ENCODE results near the gene CYB5R3. TPM values are rescaled to one million over a fixed set of nuclear protein-coding genes. Genes with fewer than 3 reads are reported as not detected.
"Not testable (repeated sequence)": the region's sequence is repeated elsewhere in the genome, so short reads cannot be mapped to it uniquely, and the experiment has no call there.

CYB5R3 gene
- total RNA-seq, 1 donor from 2014 or later: 77.3 TPM

- no peak for DNase-seq (ENCODE audit: low spot score, unreplicated experiment)
These were observed 29.7 kb downstream of the CYB5R3 start for GRCh38 chr22:42619261-42620063.

GRCh38 chr22:42617155-42617983 is 31.8 kb downstream of the CYB5R3 start:
- H3K27me3 Mint-ChIP-seq: no peaks in the 10 kb centered on the region
- peaks cover 19% of the 10 kb centered on the region for H3K4me1 Mint-ChIP-seq (ENCODE audit: low read depth)
- no peak overlapping the region for H3K4me3 Mint-ChIP-seq (ENCODE audit: low read depth)
- DNase-seq (ENCODE audit: low spot score, unreplicated experiment): no peak
- peaks cover 3% of the 10 kb centered on the region for H3K36me3 Mint-ChIP-seq (ENCODE audit: insufficient read depth)
- no peak for TF ChIP-seq CTCF (IDR thresholded peaks at IDR 0.05; ENCODE audit: unreplicated experiment)
- peak overlapping the region; percentile 21 for H3K27ac Mint-ChIP-seq
- H3K9me3 Mint-ChIP-seq (ENCODE audit: low read depth): no peaks in the 10 kb centered on the region

More at GRCh38 chr22:42619261-42620063, 29.7 kb downstream of the CYB5R3 start:
- no peaks in the 10 kb centered on the region for H3K9me3 Mint-ChIP-seq (ENCODE audit: low read depth)
- no peak overlapping the region for H3K4me3 Mint-ChIP-seq (ENCODE audit: low read depth)
- peaks cover 7% of the 10 kb centered on the region for H3K4me1 Mint-ChIP-seq (ENCODE audit: low read depth)
- H3K27ac Mint-ChIP-seq: no peak overlapping the region
- H3K27me3 Mint-ChIP-seq: no peaks in the 10 kb centered on the region
- peaks cover 5% of the 10 kb centered on the region for H3K36me3 Mint-ChIP-seq (ENCODE audit: insufficient read depth)
- no peak for TF ChIP-seq CTCF (IDR thresholded peaks at IDR 0.05; ENCODE audit: unreplicated experiment)

- DNase-seq (ENCODE audit: low spot score, unreplicated experiment); H3K9me3 Mint-ChIP-seq (ENCODE audit: low read depth); H3K36me3 Mint-ChIP-seq (ENCODE audit: insufficient read depth); H3K27me3 Mint-ChIP-seq: not testable (repeated sequence)
- Mint-ChIP-seq H3K4me3 (ENCODE audit: low read depth) (peak overlapping the region; percentile 98), H3K27ac (peak overlapping the region; percentile 100), H3K4me1 (ENCODE audit: low read depth) (peaks cover 26% of the 10 kb centered on the region)
These were observed 33.4 kb downstream of the CYB5R3 start for GRCh38 chr22:42615860-42616175.

GRCh38 chr22:42615092-42615859 is 33.9 kb downstream of the CYB5R3 start:
- TF ChIP-seq CTCF (IDR thresholded peaks at IDR 0.05; ENCODE audit: unreplicated experiment): no peak
- peak; percentile 68 for DNase-seq (ENCODE audit: low spot score, unreplicated experiment)
- no peaks in the 10 kb centered on the region for H3K27me3 Mint-ChIP-seq
- no peaks in the 10 kb centered on the region for H3K9me3 Mint-ChIP-seq (ENCODE audit: low read depth)
- peaks cover 3% of the 10 kb centered on the region for H3K36me3 Mint-ChIP-seq (ENCODE audit: insufficient read depth)
- H3K4me3 Mint-ChIP-seq (ENCODE audit: low read depth): peak overlapping the region; percentile 98
- H3K4me1 Mint-ChIP-seq (ENCODE audit: low read depth): peaks cover 26% of the 10 kb centered on the region
- peak overlapping the region; percentile 100 for H3K27ac Mint-ChIP-seq

- H3K4me1 Mint-ChIP-seq (ENCODE audit: low read depth): peaks cover 26% of the 10 kb centered on the region
- TF ChIP-seq CTCF (IDR thresholded peaks at IDR 0.05; ENCODE audit: unreplicated experiment): peak; percentile 35
- no peaks in the 10 kb centered on the region for H3K9me3 Mint-ChIP-seq (ENCODE audit: low read depth)
- H3K36me3 Mint-ChIP-seq (ENCODE audit: insufficient read depth): peaks cover 6% of the 10 kb centered on the region
- DNase-seq (ENCODE audit: low spot score, unreplicated experiment): peak; percentile 99
- H3K4me3 Mint-ChIP-seq (ENCODE audit: low read depth): peak within 1 kb of the TSS; percentile 98
- no peaks in the 10 kb centered on the region for H3K27me3 Mint-ChIP-seq
- peak within 1 kb of the TSS; percentile 100 for H3K27ac Mint-ChIP-seq
These were observed 34.7 kb downstream of the CYB5R3 start, which contains the start of gene POLDIP3 for GRCh38 chr22:42614312-42615091. Gene POLDIP3 (minus strand): TSS chr22:42614883. CDS start chr22:42614857, 26 bp downstream.

All from progenitor cell of endocrine pancreas (in vitro differentiated cells).